Activated CD8-positive, alpha-beta memory T cell treated with anti-CD3 and anti-CD28 coated beads, Interleukin-2, amount 10 ng/mL, durations not matched to agents 7 days and 5 days (primary cell): ENCODE results near the gene UBN2. TPM values are rescaled to one million over a fixed set of nuclear protein-coding genes. Genes with fewer than 3 reads are reported as not detected.
"Not testable (repeated sequence)": the region's sequence is repeated elsewhere in the genome, so short reads cannot be mapped to it uniquely, and the experiment has no call there.

ENCODE experiments used
- ATAC-seq: fragments of 150-1000 bp; cut with Tn5 transposase; one replicate; pipeline ENCODE4 v1.10.0; 2021; ENCODE audit warnings: moderate library complexity
- CTCF ChIA-PET: fragments of 350-600 bp; sonication (Branson Sonifier 250); formaldehyde crosslinking; loops from one replicate; lab custom pipeline; 2021; ENCODE audit warnings: antibody characterized with exemption; lab: Charles Lee
- DNase-seq: peaks from one replicate; pipeline ENCODE4 v3.0.0-alpha.2; 2020
- H3K27ac Mint-ChIP-seq: one replicate; pipeline ENCODE4 v1.8.0; 2021; ENCODE audit warnings: mild to moderate bottlenecking, mixed read lengths
- H3K27me3 Mint-ChIP-seq: one replicate; pipeline ENCODE4 v1.8.0; 2021; ENCODE audit warnings: mixed read lengths
- H3K36me3 Mint-ChIP-seq: one replicate; pipeline ENCODE4 v1.8.0; 2021; ENCODE audit warnings: mild to moderate bottlenecking, mixed read lengths
- H3K4me1 Mint-ChIP-seq: one replicate; pipeline ENCODE4 v1.8.0; 2021; ENCODE audit warnings: mixed read lengths
- H3K4me3 Mint-ChIP-seq: one replicate; pipeline ENCODE4 v1.8.0; 2021; ENCODE audit warnings: mild to moderate bottlenecking, moderate library complexity, mixed read lengths
- H3K9me3 Mint-ChIP-seq: one replicate; pipeline ENCODE4 v1.8.0; 2022; ENCODE audit warnings: low read depth, mixed read lengths
- total RNA-seq, 2 experiments: library from RNA; stranded (reverse); gene quantifications; one replicate each; pipeline ENCODE4 v1.2.3, GENCODE V29; 2021

Gene UBN2
- total RNA-seq, 2 experiments from 2014 or later, result 10.8 to 12.7 TPM

DNA sequence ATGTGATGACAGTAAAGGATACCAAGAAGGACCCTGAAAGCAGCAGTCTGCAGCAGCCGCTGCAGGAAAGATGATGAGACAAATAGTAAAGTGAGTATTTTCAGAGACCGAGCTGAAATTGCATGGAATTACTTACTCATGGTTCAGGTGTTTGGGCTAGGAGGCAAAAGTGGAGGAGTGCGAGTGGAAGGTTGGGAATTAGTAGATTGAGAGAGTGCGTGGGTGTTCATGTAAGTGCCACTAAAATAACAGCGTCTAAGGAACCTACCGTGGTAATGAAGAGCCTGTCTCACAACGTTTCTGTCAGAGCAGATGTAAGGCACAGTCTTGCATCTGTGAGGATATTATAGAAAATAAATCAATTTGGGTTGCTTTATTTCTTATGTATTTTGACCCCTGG is 61.8 kb downstream of the UBN2 start:
- H3K27me3 Mint-ChIP-seq, result no peaks in the 10 kb centered on the region
- no peak overlapping the region for H3K4me3 Mint-ChIP-seq
- no peak for ATAC-seq
- peaks cover 5% of the 10 kb centered on the region for H3K36me3 Mint-ChIP-seq
- peak overlapping the region; percentile 39 for H3K27ac Mint-ChIP-seq
- CTCF ChIA-PET, result no interaction called here
- no peaks in the 10 kb centered on the region for H3K9me3 Mint-ChIP-seq
- DNase-seq, result no peak
- H3K4me1 Mint-ChIP-seq, result no peaks in the 10 kb centered on the region

DNA sequence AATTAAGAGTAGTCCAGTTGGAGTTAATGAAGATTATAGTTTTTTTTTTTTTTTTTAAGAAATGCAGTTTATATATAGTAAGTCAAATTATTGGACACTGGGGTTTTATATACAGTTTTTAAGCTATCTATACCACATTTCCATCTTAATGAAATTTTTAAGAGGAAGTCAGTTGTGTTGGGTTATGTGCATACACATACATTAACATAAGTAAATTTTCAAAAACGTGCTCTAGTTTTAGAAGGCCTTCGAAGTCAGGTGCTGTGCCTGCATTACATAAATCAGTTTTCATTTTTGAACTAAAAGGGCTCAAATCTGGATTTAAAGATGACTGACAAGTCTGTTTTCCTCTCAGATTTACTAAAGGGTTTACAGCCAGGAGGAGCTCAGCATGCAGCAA is 62.5 kb downstream of the UBN2 start:
- DNase-seq (no peak), ATAC-seq (no peak)
- CTCF ChIA-PET, result no interaction called here
- Mint-ChIP-seq H3K9me3 (no peaks in the 10 kb centered on the region), H3K4me1 (no peaks in the 10 kb centered on the region), H3K4me3 (no peak overlapping the region), H3K36me3 (peaks cover 4% of the 10 kb centered on the region), H3K27me3 (no peaks in the 10 kb centered on the region), H3K27ac (no peak overlapping the region)

DNA sequence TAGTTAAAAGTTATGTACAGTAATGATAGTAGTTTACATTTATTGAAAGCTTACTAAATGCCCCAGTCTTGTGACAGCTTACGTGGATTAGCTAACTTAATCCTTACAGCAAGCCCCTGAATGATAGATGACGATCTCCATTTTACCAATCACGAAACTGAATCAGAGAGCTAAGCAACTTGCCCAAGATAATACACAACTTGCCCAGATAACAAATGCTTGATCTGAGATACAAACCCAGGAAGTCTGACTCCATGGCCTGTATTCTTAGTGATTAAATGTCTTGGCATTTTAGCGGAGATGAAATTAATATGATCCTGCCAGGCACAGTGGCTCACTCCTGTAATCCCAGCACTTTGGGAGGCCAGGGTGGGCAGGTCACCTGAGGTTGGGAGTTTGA is 63.2 kb downstream of the UBN2 start:
- no peaks in the 10 kb centered on the region for H3K27me3 Mint-ChIP-seq
- H3K4me3 Mint-ChIP-seq, result no peak overlapping the region
- H3K36me3 Mint-ChIP-seq, result peaks cover 4% of the 10 kb centered on the region
- H3K27ac Mint-ChIP-seq, result no peak overlapping the region
- ATAC-seq, result no peak
- H3K9me3 Mint-ChIP-seq, result no peaks in the 10 kb centered on the region
- DNase-seq, result no peak
- H3K4me1 Mint-ChIP-seq, result no peaks in the 10 kb centered on the region
- CTCF ChIA-PET, result no interaction called here

DNA sequence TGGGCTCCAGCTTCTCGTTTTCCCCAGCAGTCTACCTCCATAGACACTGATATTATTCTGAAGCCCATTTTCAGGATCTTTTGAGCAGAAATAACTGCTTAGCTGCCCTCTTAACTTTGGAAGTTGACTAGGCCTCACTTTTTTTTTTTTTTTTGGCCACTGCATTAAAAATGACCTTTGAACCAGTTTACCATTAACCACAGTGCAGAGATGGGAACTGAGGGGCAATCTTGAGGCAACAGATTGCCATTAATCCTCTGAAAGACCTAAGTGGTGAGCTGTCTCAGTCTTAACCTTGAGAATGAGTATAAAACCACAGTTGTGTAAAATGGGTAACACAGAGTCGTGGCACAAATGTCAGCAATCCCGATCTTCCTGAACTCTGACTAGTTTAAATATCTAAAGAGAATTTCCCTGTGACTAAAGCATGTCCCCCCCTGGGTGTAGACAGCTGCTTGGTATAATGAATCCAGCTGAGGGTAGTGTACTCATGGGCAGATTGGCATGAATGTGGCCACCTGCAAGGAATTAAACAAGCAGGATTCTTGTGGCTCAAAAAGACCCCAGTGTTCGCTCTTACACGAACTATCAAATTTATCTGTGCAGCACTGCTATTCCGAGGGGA is 64.0 kb downstream of the UBN2 start:
- ATAC-seq (no peak), DNase-seq (no peak)
- Mint-ChIP-seq H3K27ac (no peak overlapping the region), H3K4me1 (no peaks in the 10 kb centered on the region), H3K4me3 (no peak overlapping the region), H3K36me3 (peaks cover 4% of the 10 kb centered on the region), H3K27me3 (no peaks in the 10 kb centered on the region), H3K9me3 (no peaks in the 10 kb centered on the region)
- CTCF ChIA-PET, result no interaction called here

- CTCF ChIA-PET, result no interaction called here
- ATAC-seq, result no peak
- no peak overlapping the region for H3K4me3 Mint-ChIP-seq
- no peak overlapping the region for H3K27ac Mint-ChIP-seq
- peaks cover 4% of the 10 kb centered on the region for H3K36me3 Mint-ChIP-seq
- H3K4me1 Mint-ChIP-seq, result no peaks in the 10 kb centered on the region
- no peaks in the 10 kb centered on the region for H3K9me3 Mint-ChIP-seq
- no peaks in the 10 kb centered on the region for H3K27me3 Mint-ChIP-seq
- DNase-seq, result no peak
Observed at GRCh38 chr7:139297795-139298194, 66.8 kb downstream of the UBN2 start.

GRCh38 chr7:139299296-139299695 is 68.3 kb downstream of the UBN2 start:
- Mint-ChIP-seq H3K4me1 (no peaks in the 10 kb centered on the region), H3K36me3 (peaks cover 2% of the 10 kb centered on the region), H3K27ac (no peak overlapping the region), H3K9me3 (no peaks in the 10 kb centered on the region), H3K27me3 (no peaks in the 10 kb centered on the region), H3K4me3 (no peak overlapping the region)
- CTCF ChIA-PET, result interaction anchor here (0.8 to 1.0 kb wide), 2 partner anchors 34 to 56 kb away, joined by 3 read pairs; no protein-coding TSS in a partner anchor
- DNase-seq, result no peak
- no peak for ATAC-seq

GRCh38 chr7:139300390-139300789 is 69.4 kb downstream of the UBN2 start:
- H3K27ac Mint-ChIP-seq, result no peak overlapping the region
- no peak for ATAC-seq
- DNase-seq, result no peak
- CTCF ChIA-PET, result no interaction called here
- no peaks in the 10 kb centered on the region for H3K27me3 Mint-ChIP-seq
- H3K9me3 Mint-ChIP-seq, result no peaks in the 10 kb centered on the region
- H3K4me1 Mint-ChIP-seq, result no peaks in the 10 kb centered on the region
- no peak overlapping the region for H3K4me3 Mint-ChIP-seq
- peaks cover 2% of the 10 kb centered on the region for H3K36me3 Mint-ChIP-seq

GRCh38 chr7:139304517-139304916 is 73.5 kb downstream of the UBN2 start:
- no peak for ATAC-seq
- DNase-seq, result no peak
- H3K27me3 Mint-ChIP-seq, result no peaks in the 10 kb centered on the region
- peaks cover 7% of the 10 kb centered on the region for H3K36me3 Mint-ChIP-seq
- CTCF ChIA-PET, result interaction anchor here (0.8 kb wide), 1 partner anchor 15 kb away, joined by 3 read pairs; no protein-coding TSS in a partner anchor
- H3K4me1 Mint-ChIP-seq, result peaks cover 2% of the 10 kb centered on the region
- no peak overlapping the region for H3K4me3 Mint-ChIP-seq
- no peak overlapping the region for H3K27ac Mint-ChIP-seq
- no peaks in the 10 kb centered on the region for H3K9me3 Mint-ChIP-seq

DNA sequence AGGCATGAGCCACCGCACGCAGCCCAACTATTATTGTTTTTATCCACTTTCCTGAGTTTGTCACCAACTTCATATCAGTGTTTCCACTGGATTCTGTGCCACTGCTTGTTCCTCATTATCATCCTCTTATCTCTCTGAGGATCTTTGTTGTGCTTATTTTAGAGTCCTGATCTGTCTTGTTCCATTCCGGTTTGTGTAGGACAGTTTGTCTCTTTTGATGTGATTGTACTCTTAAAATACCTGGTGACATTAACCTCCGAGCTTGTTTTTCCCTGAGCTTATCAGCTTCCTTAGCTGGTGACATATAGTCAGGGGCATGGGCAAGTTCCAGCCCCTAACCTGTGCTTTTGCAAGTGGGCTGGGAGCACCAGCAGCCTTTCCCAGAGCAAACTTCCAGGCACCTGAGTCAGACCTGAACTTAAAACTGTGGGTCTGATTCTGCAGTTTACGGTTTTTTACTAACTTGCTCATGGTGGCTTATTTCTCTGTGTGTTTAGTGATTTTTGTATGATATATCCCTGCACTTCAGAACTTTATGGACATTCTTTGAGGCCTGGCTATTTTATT is 87.0 kb downstream of the UBN2 start:
- no peak for ATAC-seq
- Mint-ChIP-seq H3K36me3 (no peaks in the 10 kb centered on the region), H3K9me3 (no peaks in the 10 kb centered on the region), H3K4me1 (no peaks in the 10 kb centered on the region), H3K27ac (no peak overlapping the region), H3K4me3 (no peak overlapping the region), H3K27me3 (peaks cover 4% of the 10 kb centered on the region)
- no peak for DNase-seq
- CTCF ChIA-PET, result no interaction called here

GRCh38 chr7:139321071-139321745 is 90.2 kb downstream of the UBN2 start:
- Mint-ChIP-seq H3K9me3 (no peaks in the 10 kb centered on the region), H3K27me3 (peaks cover 4% of the 10 kb centered on the region), H3K27ac (no peak overlapping the region), H3K4me1 (no peaks in the 10 kb centered on the region), H3K4me3 (no peak overlapping the region), H3K36me3 (no peaks in the 10 kb centered on the region)
- DNase-seq (no peak), ATAC-seq (no peak)
- CTCF ChIA-PET, result no interaction called here

GRCh38 chr7:139324709-139325108 is 93.7 kb downstream of the UBN2 start:
- H3K36me3 Mint-ChIP-seq, H3K27ac Mint-ChIP-seq, H3K9me3 Mint-ChIP-seq, DNase-seq, CTCF ChIA-PET, ATAC-seq, H3K4me3 Mint-ChIP-seq, H3K27me3 Mint-ChIP-seq, H3K4me1 Mint-ChIP-seq: not testable (repeated sequence)

- Mint-ChIP-seq H3K4me1 (peaks cover 8% of the 10 kb centered on the region), H3K9me3 (no peaks in the 10 kb centered on the region), H3K27me3 (no peaks in the 10 kb centered on the region), H3K27ac (no peak overlapping the region), H3K36me3 (peaks cover 1% of the 10 kb centered on the region), H3K4me3 (no peak overlapping the region)
- ATAC-seq, result no peak
- DNase-seq, result no peak
- CTCF ChIA-PET, result interaction anchor here (0.5 kb wide), 1 partner anchor 105 kb away, joined by 3 read pairs; no protein-coding TSS in a partner anchor
Observed at GRCh38 chr7:139328375-139328774, 97.3 kb downstream of the UBN2 start.

DNA sequence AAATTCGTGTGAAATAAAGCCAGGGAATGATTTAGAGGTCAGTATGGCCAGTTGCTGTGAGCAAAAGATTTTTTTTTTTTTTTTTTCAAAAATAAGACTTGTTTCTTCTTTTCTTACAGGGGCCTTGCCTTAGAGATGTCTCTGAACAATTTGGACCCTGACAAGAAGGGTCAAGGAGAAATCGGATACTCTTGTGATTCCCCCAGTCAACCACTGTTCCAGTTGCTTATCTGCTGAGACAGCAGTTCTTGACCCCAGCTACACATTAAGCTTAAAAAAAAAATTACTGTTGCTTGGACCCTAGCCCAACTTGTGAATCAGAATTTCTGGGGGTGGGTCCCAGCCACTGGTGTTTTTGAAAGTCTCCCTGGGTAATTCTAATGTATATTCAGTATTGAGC is 98.1 kb downstream of the UBN2 start:
- H3K27me3 Mint-ChIP-seq, result no peaks in the 10 kb centered on the region

More for the DNA sequence above, 98.1 kb downstream of the UBN2 start:
- Mint-ChIP-seq H3K9me3 (no peaks in the 10 kb centered on the region), H3K4me1 (peaks cover 8% of the 10 kb centered on the region), H3K36me3 (peaks cover 1% of the 10 kb centered on the region), H3K27ac (no peak overlapping the region), H3K4me3 (no peak overlapping the region)
- ATAC-seq (no peak), DNase-seq (no peak)
- CTCF ChIA-PET, result no interaction called here
